Raji (cell line): ENCODE data around the gene ADAMTS18.

Source experiments
- POLR2A ChIP-seq: IDR thresholded peaks from 2 replicates; pipeline ENCODE4 v1.6.1; 2011; ENCODE audit warnings: low read depth, low read length, control low read depth; ENCODE audit not compliant: insufficient read depth

Gene ADAMTS18

DNA sequence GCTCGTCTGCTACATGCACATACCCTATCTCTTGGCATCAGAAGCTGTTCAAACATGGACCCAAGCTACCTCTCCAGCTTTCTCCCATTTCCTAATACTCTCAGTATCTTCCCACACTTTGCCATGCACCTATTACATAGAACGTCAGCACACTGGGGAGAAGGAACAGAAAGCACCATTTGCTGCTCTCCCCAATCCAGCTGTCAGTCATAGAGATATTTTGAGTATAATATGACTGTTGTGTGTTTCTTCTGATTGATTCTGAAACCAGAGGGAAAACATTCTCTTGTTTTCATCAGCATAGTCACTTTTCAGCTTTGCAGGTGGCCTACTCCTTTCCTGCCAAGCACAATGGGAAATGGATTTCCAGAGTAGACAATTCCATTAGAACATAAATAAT, 107.1 kb downstream of the ADAMTS18 start:
- TF ChIP-seq POLR2A = no peak

DNA sequence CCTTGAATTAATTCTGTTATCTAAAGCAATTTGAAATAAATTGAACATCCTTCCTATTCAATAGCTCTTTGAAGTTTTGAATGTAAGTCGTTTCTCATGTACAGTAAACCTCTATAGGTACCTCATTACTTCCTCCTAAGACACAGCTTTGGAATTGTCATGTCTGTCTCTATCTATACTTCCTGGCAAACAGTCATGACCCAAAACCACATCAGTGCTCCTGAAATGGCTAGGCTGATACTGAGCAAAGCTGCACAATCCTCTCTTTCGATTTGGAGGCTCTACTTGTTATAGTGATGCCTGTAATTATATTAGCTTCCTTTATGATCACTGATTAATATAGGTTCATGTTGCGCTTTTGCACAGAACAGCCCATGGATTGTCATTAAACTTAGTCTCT, 110.1 kb downstream of the ADAMTS18 start:
- TF ChIP-seq POLR2A = no peak

DNA sequence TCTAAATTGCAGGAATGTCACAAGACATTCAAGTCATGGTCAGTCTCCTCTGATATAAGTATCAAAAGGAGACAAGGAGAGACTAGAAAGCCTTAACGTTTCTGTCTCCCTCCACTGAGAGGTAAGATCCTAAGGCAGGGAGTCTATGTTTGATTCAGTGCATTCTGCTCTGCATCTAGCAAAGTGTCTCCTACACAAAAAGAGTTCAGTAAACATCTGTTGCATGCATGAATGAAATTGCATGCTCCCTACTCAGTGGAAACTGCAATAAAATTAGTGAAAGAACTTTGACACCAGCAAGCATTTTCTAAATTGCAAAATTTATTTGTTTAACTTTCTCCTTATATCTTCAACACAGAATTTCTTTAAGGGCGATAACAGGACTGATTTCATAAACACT, 111.1 kb downstream of the ADAMTS18 start:
- TF ChIP-seq POLR2A = no peak

DNA sequence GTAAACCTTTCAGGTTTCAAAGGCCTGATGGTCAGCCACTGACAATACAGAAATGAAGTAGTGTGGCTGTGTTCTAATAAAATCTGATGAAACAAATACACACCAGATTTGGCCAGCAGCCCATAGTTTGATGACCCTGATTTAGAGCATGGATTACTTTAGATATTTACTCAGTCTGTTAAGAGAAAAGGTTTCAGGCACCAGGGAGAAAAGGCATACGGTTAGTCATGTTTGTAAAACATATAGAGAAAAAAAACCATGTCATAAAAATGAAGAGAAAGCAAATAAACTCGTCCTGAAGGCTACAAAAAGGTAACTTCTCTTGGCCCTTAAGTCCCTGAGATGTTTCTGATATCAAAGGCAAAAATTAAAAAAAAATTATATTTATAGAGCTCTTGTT, 112.1 kb downstream of the ADAMTS18 start:
- no peak for TF ChIP-seq POLR2A

DNA sequence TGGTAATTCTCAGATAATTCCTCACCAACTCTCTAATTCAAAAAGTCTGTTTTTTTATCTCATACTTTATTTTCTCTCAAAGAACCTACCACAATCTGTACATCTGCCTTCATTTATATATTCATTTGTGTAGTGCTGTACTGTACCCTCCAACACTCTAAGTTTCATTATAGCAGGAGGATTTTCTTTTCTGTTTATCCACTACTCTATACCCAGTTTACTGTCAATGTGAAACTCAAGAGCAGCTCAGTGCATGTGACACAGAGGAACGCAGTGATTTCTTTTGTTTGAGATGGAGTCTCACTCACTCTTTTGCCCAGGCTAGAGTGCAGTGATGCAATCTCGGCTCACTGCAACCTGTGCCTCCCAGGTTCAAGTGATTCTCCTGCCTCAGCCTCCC, 117.8 kb downstream of the ADAMTS18 start:
- TF ChIP-seq POLR2A = no peak

DNA sequence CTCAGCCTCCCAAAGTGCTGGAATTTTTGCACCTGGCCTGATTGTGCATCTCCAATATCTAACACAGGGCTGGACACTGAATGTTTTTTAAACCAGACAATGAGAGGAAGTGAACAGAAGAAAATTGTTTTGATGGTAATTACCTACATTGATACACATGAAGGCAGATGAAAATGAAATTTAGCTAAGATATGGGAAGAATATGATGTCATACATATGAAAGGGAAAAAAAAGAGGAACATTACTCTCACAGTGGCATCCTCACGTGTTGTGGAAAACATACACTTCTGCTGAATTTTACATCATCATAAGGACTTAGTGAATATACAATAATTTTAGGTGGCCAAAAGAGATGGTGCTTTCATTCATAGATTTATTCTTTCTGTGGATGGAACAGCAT, 124.0 kb downstream of the ADAMTS18 start:
- TF ChIP-seq POLR2A = no peak

DNA sequence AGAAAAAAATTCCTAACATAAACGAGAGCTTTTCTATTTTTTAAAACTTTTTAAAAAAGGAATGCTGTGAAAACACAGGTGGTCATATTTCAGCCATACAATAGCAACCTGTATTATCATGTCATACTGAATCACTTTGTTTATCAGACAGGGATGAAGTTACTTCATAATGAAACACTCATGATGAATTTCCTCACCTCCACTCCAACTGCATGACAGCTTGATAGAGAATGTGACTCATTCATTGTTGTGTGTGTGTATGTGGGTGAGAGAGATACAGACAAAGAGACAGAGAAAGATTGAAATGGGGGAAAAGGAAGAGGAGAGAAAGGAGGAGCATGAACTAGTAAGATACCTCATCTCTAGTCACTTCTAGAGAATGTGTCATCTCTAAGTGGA, 126.7 kb downstream of the ADAMTS18 start:
- no peak for TF ChIP-seq POLR2A

DNA sequence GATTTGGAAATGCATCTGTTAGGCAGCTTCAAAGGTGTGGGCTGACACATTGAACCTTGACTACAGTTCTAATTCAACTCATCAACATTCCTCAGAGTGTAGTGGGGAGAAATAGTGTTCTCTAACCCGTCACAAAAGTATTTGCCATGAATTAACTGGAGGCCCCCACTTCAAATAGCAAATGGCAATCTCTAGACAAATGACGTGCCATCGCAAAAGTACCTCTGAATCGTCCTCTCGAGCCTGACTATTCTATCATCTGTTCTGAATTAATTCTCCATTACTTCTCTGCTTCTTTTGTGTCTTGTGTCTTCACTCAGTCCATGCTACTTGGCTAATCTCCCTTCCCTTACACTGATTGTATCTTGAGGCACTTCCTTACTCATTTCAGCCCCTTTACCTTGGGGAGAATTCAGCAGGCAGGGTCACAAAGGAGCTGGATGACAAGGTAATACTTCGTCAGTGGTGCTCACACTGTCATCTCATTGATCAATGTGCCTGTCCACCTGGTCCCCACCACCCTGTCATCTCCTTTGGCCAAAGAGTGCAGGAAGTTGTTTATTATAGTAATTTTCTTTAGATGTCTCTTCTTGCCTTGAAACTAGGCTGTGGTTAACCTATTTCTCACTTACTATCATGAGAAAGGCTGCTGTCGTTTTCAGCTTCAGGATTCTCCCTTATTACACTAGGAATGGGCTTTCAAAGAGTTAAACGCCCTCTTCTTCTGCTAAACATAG, 127.2 kb downstream of the ADAMTS18 start:
- TF ChIP-seq POLR2A = no peak

DNA sequence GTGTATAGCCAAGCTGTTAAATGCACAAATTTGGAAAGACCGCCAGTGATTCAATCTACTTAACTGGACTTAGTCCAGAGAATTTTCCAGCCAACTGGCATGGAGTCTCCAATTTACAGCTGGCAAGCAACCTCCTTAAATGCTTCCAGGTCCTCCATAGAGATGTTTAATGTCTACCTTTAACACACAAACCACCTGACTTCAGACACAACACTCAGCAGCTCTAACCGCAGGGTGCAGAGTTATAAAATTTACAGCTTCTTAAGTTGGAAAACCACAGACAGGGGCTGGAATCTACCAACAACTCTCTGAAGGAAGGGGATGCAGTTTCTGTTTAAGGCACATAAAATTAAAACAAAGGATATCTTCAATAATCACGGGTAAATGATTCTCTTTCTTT, 128.8 kb downstream of the ADAMTS18 start:
- TF ChIP-seq POLR2A = no peak

DNA sequence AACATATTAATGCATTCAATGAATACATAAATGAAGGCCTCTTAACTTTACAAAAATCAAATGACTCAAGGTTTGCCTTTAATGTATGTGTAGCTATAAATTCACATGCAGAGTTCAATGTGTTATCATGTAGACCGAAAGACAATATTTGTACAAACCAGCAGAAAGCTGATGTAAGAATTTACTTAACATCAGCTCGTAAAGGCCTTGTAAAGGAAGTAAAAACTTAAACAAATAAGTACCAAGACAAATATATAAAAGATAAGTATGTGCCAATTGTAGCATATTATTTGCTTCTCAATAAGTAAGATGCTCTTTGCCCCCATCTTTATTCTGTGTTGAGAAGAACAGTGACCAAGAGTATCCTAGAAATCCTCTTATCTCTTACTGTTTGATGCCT, 130.0 kb downstream of the ADAMTS18 start:
- TF ChIP-seq POLR2A = no peak

DNA sequence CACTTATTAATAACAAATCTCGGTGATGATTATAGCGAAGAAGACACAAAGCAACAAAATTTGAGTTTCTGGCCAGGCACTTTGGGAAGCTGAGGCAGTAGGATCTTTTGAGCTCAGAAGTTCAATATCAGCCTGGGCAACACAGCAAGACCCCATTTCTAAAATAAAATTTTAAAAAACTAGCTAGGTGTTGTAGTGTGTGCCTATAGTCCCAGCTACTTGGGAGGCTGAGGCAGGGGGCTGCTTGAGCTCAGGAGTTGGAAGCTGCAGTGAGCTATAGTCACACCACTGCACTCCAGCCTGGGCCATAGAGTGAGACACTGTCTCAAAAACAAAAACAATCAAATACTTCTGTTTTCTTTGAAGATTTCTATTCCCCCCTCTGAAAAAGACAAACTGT, 130.7 kb downstream of the ADAMTS18 start:
- no peak for TF ChIP-seq POLR2A

DNA sequence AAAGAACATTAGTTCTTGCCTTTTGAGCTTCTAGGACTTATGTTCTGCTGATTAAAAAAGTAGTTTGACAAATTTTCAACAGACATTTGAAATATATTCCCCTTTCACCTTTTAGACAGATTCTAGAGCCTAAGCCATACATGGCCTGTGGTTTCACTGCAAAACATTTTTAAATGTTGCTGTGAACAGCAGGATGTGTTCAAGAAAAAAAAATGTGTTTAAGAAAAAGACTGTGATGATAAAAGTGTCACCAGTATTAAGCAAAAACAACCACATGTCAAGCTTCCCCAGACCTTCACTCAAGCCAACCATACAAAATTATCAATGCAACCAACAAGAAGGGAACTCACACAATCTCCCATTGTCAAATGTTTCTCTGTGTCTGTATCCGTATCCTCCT, 132.2 kb downstream of the ADAMTS18 start:
- no peak for TF ChIP-seq POLR2A

DNA sequence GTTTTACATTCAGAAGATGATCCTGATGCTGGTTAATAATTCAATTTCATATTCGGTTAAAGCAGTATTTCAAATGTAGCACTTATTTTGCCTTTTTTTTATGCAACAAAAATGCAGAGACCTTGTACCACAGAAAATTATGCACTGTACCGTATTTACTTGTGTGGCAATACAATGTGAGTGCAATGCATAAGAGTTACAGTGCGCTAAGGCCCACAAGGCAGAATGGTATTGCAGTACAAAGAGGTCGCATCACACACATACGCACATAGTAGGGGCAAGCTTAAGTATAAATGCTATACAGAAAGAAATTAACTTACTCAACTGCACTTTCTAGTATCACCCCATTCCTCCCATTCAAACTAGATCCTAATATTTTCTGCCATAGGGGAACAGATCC, 132.6 kb downstream of the ADAMTS18 start:
- TF ChIP-seq POLR2A = no peak

DNA sequence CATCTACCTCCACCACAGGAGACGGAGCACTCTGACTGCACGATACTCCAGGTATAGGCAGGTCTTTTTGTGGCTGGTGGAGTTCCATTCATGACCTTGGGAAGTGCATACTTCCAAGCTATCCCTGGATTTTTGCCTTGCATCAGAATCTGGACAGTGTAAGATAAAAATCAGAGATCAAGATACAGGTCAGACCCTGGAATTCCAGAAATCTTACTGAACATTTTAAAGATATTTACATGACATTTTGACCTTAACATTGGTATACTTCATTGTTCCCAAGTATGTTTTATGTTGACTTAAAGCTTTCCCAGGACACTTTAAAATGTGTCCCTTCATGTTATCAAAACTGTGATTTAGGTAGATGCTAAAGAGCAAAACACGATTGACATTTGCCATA, 134.6 kb downstream of the ADAMTS18 start:
- no peak for TF ChIP-seq POLR2A

DNA sequence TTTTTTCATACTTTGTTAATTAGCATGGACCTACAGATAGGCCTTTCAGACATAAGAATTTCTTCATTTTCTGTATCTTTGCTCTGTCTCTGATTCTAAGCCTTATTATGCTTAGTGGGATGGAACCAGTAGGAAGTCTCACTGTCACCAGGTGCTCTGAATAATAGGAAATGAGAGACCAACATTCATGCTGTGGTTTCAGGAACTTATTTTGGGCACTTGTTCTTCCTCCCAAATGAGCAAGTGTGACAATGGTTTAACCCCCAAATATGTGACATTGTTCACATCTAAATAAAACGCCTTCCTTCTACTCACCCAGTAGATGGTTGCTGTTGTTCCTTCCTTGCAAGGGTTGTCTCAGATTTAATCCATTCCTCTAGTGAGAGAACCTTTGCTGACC, 135.4 kb downstream of the ADAMTS18 start:
- no peak for TF ChIP-seq POLR2A

DNA sequence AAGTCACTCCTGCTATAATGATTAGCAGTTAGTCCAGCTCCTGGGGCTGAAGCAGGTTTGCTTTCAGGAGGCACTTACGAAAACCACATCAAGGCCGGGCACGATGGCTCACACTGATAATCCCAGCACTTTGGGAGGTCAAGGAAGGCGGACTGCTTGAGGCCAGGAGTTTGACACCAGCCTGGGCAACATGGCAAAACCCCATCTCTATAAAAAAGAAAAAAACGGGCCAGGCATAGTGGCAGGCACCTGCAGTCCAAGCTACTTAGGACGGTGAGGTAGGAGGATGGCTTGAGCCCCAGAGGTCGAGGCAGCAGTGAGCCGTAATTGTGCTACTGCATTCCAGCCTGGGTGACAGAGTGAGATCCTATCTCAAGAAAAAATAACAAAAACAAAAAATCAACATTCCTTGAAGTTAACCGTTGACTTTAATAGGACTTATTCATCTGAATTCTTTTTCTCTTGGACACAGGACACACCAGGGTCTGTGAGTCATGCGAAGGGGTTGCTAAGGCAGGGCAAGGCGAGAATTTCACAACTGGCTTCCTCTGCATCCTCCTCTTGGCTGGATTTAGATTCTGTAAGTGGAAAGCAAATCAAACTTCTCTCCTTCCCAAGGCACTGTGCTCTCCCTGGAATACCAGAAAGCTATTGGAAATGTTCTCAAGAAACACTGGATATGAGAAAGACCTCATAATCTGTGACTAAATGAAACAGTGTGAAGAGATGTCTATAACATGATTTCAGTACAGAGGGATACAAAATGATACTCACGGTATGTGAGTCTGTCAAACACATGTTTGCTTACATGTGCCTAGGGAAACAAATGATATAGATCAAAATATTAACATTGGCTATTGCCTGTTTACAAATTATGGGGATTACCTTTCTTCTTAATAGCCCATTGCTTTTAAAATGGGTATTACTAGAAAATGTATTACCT, 136.1 kb downstream of the ADAMTS18 start:
- TF ChIP-seq POLR2A = no peak

DNA sequence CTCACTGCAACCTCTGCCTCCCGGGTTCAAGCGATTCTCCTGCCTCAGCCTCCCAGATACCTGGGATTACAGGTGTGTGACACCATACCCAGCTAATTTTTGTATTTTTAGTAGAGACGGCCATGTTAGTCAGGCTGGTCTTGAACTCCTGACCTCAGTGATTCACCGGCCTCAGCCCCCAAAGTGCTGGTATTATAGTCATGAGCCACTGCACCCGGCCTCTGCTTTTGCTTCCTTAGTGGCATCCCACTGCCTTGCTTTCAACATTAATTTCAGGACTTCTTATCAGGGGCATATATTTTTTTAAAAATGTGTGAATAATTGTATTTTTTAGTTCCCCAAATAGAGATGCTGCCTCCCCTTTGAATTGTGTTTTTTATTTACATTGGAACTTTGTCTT, 136.8 kb downstream of the ADAMTS18 start:
- no peak for TF ChIP-seq POLR2A

DNA sequence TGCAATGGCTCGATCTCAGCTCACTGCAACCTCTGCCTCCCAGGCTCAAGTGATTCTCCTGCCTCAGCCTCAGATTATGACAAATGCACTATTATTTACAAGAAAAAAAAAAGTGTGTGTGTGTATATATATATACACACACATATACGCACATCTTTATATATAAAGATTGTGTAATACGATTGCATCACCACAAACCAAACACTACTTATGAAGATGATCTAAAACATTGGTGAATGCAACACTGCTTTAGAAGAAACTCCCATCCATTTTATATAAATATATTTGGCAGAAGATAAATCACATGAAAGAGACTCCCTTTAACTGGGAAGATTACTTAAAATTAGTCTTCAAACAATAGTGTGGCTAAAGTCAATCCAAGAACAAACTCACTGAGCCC, 138.9 kb downstream of the ADAMTS18 start:
- TF ChIP-seq POLR2A = no peak
